Fibroblast of lung (primary cell): ENCODE results near the gene PALMD. TPM values are rescaled to one million over a fixed set of nuclear protein-coding genes. Genes with fewer than 3 reads are reported as not detected.

ENCODE experiments used
- DNase-seq, 2 donors: peaks; one replicate each; pipeline versions ENCODE4 v3.0.0 to v3.0.0-alpha.2; 2010; ENCODE audit warnings: low read depth in 2 of 2
- H2AFZ ChIP-seq: 2 replicates; pipeline ENCODE4 v1.5.1; 2012; ENCODE audit warnings: low read length, control low read depth, inconsistent platforms
- H3K27ac ChIP-seq: 2 replicates; pipeline ENCODE4 v1.5.1; 2011; ENCODE audit warnings: low read length, control low read depth; ENCODE audit not compliant: insufficient read depth
- H3K27me3 ChIP-seq: 2 replicates; pipeline ENCODE4 v1.5.1; 2011; ENCODE audit warnings: mild to moderate bottlenecking, low read length; ENCODE audit not compliant: control insufficient read depth, insufficient read depth
- H3K36me3 ChIP-seq: 2 replicates; pipeline ENCODE4 v1.5.1; 2011; ENCODE audit warnings: low read length; ENCODE audit not compliant: control insufficient read depth, insufficient read depth
- H3K4me1 ChIP-seq: 2 replicates; pipeline ENCODE4 v1.5.1; 2011; ENCODE audit warnings: low read length; ENCODE audit not compliant: control insufficient read depth, insufficient read depth; ENCODE audit errors: extremely low read depth
- H3K4me2 ChIP-seq: 2 replicates; pipeline ENCODE4 v1.5.1; 2011; ENCODE audit warnings: low read length, control low read depth; ENCODE audit not compliant: insufficient read depth; ENCODE audit errors: extremely low read depth
- H3K4me3 ChIP-seq, 4 experiments: fragments of 200-600 bp in 1 of 4; sonication (generic) in 1 of 4; replicated peaks in 1 of 4; 2 replicates each; pipeline ENCODE4 v1.5.1; 2011 to 2016; ENCODE audit warnings: low read length in 4 of 4, low read depth in 3 of 4, mild to moderate bottlenecking in 3 of 4, control low read depth in 2 of 4, inconsistent platforms in 1 of 4, mixed read lengths in 1 of 4; ENCODE audit not compliant: insufficient read depth in 1 of 4; ENCODE audit errors: control extremely low read depth in 1 of 4
- H3K79me2 ChIP-seq: 2 replicates; pipeline ENCODE4 v1.5.1; 2012; ENCODE audit warnings: mild to moderate bottlenecking, low read length, inconsistent platforms; ENCODE audit not compliant: control insufficient read depth, insufficient read depth
- H3K9ac ChIP-seq: 2 replicates; pipeline ENCODE4 v1.5.1; 2011; ENCODE audit warnings: mild to moderate bottlenecking, low read length, control low read depth; ENCODE audit not compliant: insufficient read depth
- H3K9me3 ChIP-seq: 2 replicates; pipeline ENCODE4 v1.5.1; 2012; ENCODE audit warnings: low read depth, low read length; ENCODE audit not compliant: control insufficient read depth, insufficient read depth
- H4K20me1 ChIP-seq: 2 replicates; pipeline ENCODE4 v1.5.1; 2011; ENCODE audit warnings: low read length; ENCODE audit not compliant: control insufficient read depth, insufficient read depth; ENCODE audit errors: extremely low read depth
- EZH2 ChIP-seq: IDR thresholded peaks from 2 replicates; pipeline ENCODE4 v1.5.1; 2012; ENCODE audit warnings: low read length, control low read depth, mild to moderate bottlenecking; ENCODE audit errors: missing control alignments
- polyA plus RNA-seq, 2 donors: library from polyadenylated mRNA; depleted of rRNA in 1 of 2; stranded (reverse) in 1 of 2; unstranded in 1 of 2; fragments of >200 nt; gene quantifications; 2 replicates each; pipeline ENCODE4 v1.2.1, GENCODE V29; 2011 to 2012; ENCODE audit warnings: missing spikeins in 1 of 2
- total RNA-seq: library from RNA; depleted of rRNA; stranded (reverse); fragments of >200 nt; gene quantifications from 2 replicates; pipeline ENCODE4 v1.2.1, GENCODE V29; 2014
- TF ChIP-seq, protein P1 (sequence below), 2 donors: IDR thresholded peaks in 1 of 2; conservative IDR thresholded peaks in 1 of 2; 1 replicate in 1 of 2; 2 replicates in 1 of 2; pipeline ENCODE4 v1.5.1; 2011 to 2012; ENCODE audit warnings: low read length in 2 of 2, control low read depth in 1 of 2, inconsistent platforms in 1 of 2, low read depth in 1 of 2, mild to moderate bottlenecking in 1 of 2

Gene PALMD
- total and polyA plus RNA-seq, 2 donors (not counting 1 experiment from before 2014, with no cell fraction given) = 1.5 to 31.0 TPM

DNA sequence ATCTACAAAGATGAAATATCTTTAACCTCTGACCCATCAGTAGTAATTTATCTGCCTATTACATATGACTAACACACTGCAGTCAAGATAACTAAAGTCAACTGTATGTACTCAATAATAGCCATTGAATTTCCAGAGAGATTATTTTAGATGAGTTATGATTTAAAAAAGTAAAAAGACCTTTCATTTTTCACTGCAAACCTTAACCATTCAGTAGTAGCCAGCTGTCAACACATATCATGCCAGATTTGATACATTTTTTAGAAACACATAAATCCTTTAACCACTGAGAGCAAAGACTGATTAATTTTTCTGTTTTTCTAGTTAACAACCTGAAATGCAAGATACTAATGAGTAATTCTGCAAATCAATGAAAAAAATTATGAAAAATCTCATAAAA is 31.0 kb downstream of the PALMD start:
- Histone ChIP-seq H3K9me3 (no peaks in the 10 kb centered on the region), H3K4me2 (no peak overlapping the region), H3K9ac (no peak overlapping the region), H3K4me3 (no peak overlapping the region), H4K20me1 (no peaks in the 10 kb centered on the region), H3K27ac (no peak overlapping the region), H3K79me2 (no peaks in the 10 kb centered on the region), H2AFZ (no peak overlapping the region), H3K4me1 (peaks cover 8% of the 10 kb centered on the region), H3K27me3 (no peaks in the 10 kb centered on the region), H3K36me3 (no peaks in the 10 kb centered on the region)
- no peak for DNase-seq
- TF ChIP-seq, protein P1, sequence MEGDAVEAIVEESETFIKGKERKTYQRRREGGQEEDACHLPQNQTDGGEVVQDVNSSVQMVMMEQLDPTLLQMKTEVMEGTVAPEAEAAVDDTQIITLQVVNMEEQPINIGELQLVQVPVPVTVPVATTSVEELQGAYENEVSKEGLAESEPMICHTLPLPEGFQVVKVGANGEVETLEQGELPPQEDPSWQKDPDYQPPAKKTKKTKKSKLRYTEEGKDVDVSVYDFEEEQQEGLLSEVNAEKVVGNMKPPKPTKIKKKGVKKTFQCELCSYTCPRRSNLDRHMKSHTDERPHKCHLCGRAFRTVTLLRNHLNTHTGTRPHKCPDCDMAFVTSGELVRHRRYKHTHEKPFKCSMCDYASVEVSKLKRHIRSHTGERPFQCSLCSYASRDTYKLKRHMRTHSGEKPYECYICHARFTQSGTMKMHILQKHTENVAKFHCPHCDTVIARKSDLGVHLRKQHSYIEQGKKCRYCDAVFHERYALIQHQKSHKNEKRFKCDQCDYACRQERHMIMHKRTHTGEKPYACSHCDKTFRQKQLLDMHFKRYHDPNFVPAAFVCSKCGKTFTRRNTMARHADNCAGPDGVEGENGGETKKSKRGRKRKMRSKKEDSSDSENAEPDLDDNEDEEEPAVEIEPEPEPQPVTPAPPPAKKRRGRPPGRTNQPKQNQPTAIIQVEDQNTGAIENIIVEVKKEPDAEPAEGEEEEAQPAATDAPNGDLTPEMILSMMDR (conservative IDR thresholded peaks at IDR 0.05 in 1 of 2, IDR thresholded peaks at IDR 0.05 in 1 of 2; ENCODE audit: low read depth in 1 of 2, low read length in 2 of 2) = no peak
- TF ChIP-seq EZH2 = no peak

DNA sequence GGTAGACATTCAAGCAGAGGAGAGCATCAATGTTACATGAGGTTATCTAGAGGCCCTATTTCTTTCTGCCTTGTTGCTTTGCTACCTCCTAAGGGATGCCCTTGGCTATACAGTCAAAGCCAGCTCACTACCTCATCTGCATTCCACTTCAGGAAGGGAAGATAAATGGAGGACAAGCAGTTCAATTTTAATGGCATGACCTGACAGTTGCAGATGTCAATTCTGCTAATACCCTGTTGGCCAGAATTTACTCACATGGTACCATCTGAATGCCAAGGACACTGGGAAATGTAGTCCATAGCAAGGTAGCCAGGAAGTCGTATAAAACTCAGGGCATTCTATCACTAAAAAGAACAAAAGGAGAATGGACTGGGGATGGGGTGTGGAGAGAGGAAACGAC is 31.5 kb downstream of the PALMD start:
- no peaks in the 10 kb centered on the region for H3K36me3 ChIP-seq
- H2AFZ ChIP-seq = no peak overlapping the region
- peaks cover 6% of the 10 kb centered on the region for H3K4me1 ChIP-seq
- H3K9ac ChIP-seq = no peak overlapping the region
- H3K27me3 ChIP-seq = no peaks in the 10 kb centered on the region
- no peaks in the 10 kb centered on the region for H4K20me1 ChIP-seq
- no peak overlapping the region for H3K4me3 ChIP-seq
- H3K4me2 ChIP-seq = no peak overlapping the region
- no peak for TF ChIP-seq EZH2
- TF ChIP-seq, protein P1 (conservative IDR thresholded peaks at IDR 0.05 in 1 of 2, IDR thresholded peaks at IDR 0.05 in 1 of 2; ENCODE audit: low read depth in 1 of 2, low read length in 2 of 2) = no peak
- H3K9me3 ChIP-seq = no peaks in the 10 kb centered on the region
- no peaks in the 10 kb centered on the region for H3K79me2 ChIP-seq
- no peak overlapping the region for H3K27ac ChIP-seq
- no peak for DNase-seq

DNA sequence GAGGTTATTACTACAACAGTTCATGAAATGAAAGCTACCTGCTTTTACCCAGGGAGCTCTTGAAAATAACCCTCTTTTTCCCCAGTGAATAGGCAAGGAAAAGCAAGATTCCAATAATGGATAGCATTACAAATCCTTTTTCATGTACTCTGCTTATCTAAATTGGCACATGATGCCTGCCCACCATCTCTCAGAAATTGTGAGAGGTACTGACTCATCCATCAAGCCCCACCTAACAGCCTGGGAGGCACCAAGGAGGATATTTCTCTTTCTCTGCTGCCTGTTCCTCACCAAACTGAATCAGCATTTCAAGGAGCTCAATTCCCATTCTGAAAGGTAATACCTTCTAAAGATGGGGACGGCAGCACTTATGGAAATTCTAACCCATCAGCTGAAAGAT is 34.4 kb downstream of the PALMD start:
- TF ChIP-seq EZH2 = no peak
- TF ChIP-seq, protein P1 (conservative IDR thresholded peaks at IDR 0.05 in 1 of 2, IDR thresholded peaks at IDR 0.05 in 1 of 2; ENCODE audit: low read depth in 1 of 2, low read length in 2 of 2) = no peak
- Histone ChIP-seq H3K36me3 (no peaks in the 10 kb centered on the region), H3K4me1 (peaks cover 12% of the 10 kb centered on the region), H3K9ac (no peak overlapping the region), H4K20me1 (no peaks in the 10 kb centered on the region), H3K79me2 (no peaks in the 10 kb centered on the region), H3K27me3 (no peaks in the 10 kb centered on the region), H2AFZ (no peak overlapping the region), H3K9me3 (no peaks in the 10 kb centered on the region), H3K4me3 (no peak overlapping the region), H3K27ac (no peak overlapping the region), H3K4me2 (no peak overlapping the region)
- peak; percentile 41 to 75 for DNase-seq
